HG02840 (cell line): ENCODE results near the gene ADCY2.

Experiments used
- ATAC-seq: cut with Tn5 transposase; IDR thresholded peaks from one replicate; pipeline ENCODE4 v1.9.1; 2021; ENCODE audit warnings: mild to moderate bottlenecking, moderate library complexity, moderate number of reproducible peaks; ENCODE audit not compliant: unreplicated experiment, low FRiP score

The ADCY2 gene

DNA sequence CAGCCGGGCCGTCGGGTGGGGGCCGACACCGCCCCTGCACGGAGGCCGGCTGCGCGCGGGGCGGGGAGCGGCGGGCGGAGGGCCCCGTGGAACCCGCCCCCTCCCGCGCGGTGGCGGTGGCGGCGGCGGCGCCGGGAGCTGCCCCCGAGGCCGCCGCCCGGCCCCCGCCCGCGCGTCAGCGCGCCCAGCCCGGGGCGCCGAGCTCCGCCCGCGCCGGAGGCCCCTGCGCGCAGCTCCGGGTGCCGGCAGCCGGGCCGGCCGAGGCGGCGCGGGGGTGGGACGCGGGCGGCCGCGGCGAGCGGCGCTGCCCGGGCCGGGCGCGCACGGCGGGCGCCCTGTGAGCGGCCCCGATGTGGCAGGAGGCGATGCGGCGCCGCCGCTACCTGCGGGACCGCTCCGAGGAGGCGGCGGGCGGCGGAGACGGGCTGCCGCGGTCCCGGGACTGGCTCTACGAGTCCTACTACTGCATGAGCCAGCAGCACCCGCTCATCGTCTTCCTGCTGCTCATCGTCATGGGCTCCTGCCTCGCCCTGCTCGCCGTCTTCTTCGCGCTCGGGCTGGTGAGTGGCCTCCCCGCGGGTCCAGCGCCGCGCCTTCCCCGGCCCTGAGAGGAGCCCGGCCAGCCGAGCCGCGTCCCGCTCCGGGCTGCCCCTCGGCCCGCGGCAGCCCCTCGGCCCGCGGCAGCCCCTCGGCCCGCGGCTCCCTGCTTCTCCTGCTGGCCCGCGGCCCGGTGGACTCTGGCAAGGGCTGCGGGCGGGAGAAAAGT lies at the start of gene ADCY2:
TSS of gene ADCY2 (plus strand) at position 192 of the 766 bp plus-strand sequence. CDS start at position 351, 159 bp downstream.
- ATAC-seq = no peak

DNA sequence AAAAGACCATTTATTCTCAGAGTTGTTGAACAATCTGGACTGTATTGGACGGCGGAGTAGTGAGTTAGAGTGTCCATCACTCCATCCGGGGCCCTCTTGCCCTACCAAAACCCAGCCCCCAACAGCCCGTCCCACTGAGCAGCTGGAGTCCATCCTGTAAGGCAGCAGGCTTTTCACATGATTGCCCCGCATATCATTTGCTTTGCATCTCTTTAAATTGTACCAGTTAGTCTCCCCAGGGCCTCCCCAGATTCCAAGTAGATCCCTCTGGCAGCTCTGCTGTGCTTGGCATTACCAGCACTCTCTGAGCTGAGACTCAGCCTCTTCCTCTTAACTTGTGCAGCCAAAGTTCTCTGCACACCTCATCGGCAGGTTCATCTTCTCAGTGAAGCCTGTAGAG lies 48.6 kb upstream of the ADCY2 start:
- no peak for ATAC-seq

DNA sequence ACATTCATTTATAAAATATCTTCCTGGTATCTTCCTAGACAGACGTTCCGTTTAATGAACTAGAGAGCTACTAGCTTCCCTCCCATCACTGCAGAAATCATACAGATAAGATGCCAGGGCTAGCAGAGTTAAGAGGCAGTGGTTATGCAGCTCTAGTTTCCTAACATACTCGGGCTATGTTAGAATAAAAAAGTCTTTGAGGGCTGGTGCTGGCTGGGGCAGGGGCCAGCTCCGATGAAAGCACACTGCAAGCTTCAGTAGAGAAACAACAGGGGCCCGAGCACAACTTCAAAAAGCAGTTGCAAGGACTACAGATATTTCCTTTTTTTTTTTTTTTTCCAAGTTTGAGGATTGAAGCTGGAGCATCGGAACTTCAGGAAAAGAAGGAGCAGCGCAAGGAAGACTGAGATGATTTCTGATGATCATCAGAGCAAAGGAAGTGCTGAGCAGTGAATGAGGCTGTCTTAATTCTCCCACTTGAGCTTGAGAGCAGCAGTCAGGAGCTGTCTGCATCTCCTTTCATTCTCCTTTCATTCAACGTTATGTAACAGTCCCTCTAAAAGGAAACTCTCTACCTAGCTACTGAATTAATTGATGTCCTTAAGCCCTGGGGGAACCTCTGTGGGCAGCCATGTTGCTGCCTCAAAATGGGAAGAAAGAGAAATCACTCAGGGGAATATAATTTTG lies 47.6 kb upstream of the ADCY2 start:
- ATAC-seq = no peak

DNA sequence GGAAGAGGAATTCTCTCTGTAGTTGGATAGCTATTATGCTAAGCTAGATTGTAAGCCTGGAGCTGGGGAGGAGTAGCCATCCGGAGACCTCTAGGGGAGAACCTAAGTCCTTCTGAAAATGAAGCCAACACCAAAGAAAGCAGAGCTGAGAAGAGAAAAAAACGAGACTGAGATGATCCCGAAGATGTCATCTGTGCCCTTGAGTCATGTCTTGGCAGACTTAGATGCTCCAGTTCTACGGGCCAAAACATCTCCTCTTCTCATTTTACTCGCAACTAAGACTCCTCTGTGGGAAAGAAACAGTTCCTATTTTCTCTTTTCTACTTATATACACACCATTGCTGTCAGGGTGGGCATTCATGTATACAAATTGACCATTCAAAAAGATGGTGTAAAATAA lies 34.3 kb upstream of the ADCY2 start:
- no peak for ATAC-seq

DNA sequence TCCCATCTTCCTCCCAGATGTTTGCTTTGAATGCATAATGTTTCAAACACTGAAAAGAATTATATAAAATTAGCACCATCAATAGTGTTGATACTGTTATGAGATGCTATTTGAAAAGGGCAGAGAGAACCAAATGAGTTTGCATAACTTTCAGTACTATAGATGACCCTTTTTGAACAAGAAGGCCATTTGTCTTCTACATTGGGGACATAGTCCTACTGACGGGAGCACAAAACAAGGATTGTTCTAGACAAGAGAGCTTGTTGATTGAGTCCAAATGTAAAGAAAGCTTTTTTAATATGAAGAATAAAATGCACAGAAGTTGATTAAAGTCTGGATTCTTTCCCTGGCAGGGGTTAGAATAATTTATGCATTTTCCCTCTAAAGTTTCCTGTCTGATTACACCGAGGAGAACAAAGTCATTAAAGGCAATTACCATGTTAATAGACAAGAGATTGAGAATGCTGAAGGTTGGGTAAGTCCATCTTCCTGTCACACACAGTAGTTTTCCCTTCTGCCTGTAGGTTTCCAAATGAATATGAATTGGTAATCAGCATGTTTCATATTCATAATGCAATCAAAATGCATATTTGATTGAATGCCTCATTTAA lies 32.8 kb upstream of the ADCY2 start:
- ATAC-seq = no peak

DNA sequence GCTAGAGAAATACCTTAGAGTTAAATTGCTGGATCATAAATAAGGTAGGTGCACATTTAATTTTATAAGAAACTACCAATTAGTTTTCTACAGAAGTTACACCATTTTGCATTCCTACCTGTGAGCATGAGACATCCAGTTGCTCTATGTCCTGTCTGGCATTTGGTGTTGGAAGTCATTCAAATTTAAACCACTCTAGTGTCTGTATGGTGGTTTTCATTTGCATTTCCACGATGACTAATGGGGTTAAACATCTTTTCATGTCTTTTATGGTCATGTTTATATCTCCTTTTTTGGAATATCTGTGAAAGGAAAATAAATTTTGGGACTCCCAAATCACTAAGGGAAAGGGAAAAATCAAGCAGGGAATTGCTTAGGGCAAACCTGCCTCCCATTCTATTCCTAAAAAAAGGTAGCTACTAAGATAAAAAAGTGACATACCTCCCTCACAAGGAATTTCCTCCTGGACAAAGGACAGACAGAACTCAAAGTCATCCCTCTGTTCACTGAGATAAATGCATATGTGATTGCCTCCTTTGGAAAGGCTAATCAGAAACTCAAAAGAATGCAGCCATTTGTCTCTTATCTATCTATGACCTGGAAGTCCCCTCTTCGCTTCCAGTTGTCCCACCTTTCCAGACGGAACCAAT lies 31.6 kb upstream of the ADCY2 start:
- no peak for ATAC-seq

DNA sequence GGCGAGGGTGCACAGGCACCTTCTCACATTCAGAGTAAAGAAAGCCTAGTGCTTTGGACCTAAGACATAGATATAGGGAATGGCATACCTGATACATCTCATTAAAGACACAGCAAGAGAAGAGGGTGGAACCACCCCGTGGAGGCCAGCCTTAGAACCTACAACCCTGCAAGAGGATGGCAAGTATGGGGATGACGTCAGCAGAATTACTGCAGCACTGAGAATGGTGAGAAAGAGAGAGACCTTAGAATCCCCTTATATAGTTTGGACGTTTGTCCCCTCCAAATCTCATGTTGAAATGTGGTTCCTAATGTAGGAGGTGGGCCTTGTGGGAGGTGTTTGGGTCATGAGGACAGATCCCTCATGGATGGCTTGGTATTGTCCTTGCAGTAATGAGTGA lies 28.2 kb upstream of the ADCY2 start:
- ATAC-seq = no peak

DNA sequence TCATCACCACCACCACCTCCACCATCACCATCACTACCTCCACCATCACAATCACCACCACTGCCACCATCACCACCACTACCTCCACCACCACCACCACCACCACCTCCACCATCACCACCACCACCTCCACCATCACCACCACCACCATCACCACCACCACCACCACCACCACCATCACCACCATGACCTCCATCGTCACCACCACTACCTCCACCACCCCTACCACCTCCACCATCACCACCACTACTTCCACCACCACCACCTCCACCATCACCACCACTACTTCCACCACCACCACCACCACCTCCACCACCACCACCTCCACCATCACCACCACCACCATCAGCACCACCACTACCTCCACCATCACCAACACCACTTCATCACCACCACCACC lies 23.5 kb upstream of the ADCY2 start:
- ATAC-seq = no peak

DNA sequence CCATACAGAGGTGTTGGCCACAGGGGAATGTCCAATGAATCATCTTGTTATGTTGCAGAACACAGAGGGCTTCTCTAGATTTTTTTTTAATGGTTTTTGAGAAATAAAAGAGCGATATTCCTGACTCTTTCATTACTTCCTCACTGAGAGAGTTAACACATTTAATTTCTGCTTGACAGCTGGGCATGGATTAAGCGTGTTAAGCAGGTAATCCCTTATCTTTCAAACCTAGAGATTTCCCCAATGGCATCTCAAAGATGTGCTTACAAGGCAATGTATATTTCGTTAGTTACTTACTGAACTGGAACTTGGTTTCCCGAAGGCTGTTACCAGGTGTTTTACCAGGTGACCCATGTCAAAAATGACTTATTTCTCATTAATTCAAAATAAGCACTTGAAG lies 21.8 kb upstream of the ADCY2 start:
- ATAC-seq = no peak

DNA sequence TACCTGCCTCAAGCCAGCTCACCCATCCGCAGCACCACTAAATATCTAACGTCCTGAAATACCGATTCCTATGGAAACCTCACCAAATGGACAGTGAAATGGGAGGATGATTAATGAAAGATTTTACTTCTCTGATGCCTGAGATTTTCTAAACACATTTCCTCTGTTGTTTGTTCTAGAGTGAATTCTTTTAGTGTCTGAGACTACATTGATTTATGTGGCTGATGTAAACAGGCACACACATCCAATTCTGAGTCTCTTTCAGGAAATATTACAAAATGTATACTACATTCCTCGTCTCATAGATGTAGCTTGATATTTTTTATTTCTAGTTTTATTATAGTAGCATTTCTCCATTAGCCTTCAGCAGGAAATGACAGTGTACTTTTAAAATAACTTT lies 20.5 kb upstream of the ADCY2 start:
- ATAC-seq = no peak

DNA sequence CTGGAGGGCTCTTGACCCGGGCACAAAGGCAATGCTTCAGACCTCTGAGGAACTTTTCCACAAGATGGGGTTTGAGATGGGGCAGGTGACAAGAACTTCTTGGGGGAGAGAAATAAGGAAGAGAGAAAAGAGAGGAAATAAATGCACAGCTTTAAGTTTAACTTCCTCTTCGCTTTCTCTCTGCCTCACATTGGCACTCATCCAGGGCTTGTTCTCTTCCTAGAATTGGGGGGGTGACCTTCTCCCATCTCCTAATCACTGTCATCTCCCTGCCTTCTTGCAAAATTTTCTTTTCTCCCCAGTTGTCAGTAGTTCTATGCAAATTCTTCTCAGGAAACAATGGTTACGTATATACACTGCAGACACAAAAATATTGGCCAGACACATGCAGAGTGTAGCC lies 19.1 kb upstream of the ADCY2 start:
- no peak for ATAC-seq

DNA sequence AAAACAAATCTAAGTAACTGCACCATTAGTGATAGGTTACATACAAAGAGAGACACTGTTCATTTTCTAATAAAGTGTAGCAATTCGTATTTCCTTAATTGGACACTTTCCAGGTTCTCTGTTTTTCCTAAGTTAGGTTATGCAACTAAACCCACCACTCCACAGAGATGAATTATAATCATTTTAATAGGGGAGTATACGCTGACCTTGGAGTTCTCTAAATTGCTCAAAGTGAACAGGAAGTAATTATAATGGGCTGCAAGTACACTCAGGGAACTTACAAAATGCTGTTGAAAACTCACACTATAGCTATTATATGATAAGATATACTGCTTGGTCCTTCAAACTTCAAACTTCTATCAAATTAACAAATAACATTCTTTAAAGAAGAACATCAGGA lies 18.2 kb upstream of the ADCY2 start:
- ATAC-seq = no peak

DNA sequence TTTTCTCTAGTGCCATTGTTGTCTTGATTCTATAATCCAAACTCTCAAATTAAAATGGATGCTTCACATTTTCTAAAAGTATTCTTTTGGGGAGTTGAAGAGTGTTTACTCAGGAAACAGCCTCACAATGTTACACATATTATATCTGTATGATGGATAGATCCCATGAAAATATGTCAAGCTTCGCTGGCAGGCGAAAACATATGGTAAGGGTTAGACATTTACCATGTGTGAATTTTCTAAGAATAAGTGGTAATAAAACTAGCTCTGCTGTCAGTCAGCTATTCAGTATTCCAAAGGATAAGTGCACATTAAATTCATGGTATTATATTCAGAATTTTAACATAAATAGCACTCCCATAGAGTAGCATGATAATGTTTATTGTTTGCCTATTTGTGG lies 13.3 kb upstream of the ADCY2 start:
- no peak for ATAC-seq

DNA sequence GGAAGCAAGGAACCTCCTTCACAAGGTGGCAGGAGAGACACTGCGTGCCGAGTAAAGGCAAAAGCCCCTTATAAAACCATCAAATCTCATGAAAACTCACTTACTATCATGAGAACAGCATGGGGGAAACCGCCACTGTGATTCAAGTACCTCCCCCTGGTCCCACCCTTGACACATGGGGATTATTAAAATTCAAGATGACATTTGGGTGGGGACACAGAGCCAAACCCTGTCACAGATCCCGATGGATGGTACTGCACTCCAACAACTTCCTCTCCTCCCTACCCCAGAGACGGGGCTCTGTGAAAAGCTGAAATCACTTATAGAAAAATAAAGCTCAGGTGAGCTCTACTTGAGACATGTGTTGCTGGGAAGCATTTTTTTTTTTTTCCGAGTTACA lies 10.3 kb upstream of the ADCY2 start:
- no peak for ATAC-seq

DNA sequence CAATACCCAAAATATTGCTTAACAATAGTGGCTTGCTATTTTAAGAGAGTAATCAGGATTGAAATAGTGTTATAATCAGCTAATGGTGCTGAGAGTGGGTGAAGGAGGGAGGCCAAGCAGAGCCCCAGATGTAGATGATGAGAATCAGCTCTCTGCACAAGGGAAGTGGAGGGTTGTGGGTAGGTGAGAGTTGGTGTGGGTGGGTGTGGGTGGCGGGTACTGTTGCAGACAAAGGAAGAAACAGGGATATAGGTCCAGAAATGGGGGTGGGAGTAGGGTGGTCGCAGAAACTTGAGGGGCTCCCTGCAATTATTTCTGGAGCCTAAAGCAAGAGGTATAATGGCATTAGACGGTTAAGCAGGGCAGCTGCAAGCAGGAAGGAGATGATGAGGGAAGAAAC lies 7.4 kb upstream of the ADCY2 start:
- no peak for ATAC-seq

DNA sequence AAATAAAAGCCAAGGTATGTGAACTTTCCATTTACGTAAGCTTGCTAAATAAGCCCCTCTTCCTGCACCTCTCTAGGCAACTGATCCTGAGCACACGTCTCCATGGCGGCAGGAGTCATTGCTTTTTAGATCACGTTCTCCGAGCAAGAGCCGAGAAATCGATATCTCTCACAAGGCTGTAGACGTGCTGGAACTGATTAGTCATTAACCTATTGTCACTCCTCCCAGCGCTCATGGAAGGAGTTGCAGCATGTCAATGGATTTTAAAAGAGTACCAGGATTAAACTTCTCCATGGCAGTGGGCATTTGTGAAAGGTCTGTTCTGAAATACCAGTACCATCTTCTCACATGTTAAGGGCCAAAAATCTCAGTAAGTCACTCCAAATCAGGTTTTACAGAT lies 4.7 kb upstream of the ADCY2 start:
- no peak for ATAC-seq

DNA sequence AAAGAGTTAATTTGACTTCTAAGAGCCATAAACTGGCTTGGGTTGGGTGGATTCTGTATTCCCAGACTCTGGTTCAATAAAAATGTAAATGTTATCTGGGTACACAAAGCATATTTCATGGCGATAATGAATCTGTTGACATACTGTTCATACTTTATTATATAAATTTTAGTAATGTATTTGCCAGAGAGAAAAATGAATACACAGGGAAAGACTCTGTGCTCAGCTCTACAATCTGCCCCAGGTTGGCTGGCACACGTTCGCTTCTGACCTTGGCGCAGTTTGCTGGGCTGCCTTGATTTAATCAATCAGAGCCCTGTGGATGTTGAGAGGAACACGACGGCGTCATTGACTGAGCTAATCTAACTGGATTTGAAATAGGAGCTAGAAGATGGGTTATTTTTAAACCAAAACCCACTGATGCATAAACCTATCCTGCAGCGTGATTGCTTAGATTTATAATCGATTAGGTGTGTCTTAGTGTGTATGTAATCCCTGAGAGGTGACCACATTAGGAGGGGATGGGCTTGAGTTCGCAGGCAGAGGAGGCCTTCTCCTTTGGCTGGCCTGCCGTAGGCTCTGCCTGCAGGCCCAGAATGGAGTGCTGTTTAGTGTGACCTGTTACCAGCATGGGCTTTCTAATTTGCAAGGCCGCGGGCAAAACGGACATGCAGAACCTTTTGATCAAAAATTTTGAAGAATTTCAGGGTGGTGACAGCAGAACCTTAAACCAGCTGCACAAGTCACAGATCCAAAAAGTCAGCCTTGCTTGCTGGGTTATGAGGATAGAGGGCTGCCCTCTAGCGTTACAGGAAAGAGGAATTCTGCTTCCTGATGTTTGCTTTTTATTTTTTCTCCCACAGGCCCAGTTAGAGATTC lies 3.9 kb upstream of the ADCY2 start:
- ATAC-seq = no peak

DNA sequence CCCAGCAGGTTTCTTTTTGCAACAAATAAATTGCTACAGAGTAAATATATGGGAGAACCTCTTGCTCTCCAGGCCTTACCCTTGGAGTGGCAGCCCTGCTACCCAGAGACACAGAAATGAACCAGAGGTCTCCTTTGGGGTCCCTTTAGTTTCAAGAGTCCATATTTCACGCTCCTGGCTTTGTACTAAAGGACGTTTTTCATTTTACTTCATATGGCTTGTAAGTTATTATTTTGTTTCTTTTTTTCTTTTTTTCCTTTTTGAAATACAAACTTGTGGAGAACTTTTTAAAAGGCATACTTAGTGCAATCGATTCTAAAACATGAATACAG lies 3.3 kb upstream of the ADCY2 start:
- ATAC-seq = no peak

DNA sequence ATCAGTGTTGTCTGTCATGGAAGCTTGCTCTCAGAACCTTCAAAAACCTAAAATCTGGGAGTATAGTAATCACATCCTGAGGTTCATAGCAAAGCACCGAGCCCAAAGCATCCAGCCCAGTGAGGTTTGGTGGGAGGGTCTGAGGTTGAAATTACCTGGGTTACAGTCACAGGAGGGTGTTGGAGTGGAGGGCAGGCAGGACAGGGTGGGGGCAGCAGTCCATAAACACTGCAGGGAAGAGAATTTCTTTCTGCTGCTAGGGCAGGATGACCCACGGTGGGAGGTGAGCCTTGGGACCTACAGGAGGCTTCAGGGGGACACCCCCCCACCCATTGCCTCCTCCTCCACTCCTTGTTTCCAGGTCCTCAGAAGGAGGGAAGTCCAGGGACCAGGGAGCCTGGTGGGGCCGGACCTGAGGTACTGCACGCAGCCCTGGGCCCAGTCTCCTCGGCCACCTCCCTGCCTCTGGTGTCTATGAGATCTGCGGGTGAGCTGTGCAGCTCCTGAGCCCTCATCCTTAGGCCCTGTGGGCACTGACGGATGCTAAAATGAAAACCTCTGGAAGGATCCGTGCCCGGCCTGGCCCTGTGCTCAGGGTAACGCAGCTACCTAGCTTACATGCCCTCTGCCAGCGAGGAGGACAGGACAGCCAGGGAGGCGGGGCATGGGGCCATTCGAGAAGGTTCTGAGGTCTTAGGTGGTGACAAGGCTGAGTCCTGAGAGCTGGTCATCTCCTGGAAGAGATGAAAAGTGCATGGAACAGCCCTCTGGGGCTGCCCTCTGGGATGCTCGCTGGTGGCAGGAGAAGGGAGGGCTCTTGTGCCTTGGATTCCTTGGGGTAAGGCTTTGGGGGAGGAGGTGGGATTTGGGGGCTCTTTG lies 1.8 kb upstream of the ADCY2 start:
- ATAC-seq = no peak
